H1 (cell line): ENCODE data around the gene CCS. TPM values are rescaled to one million over a fixed set of nuclear protein-coding genes. Genes with fewer than 3 reads are reported as not detected.
A peak's percentile ranks its signal among the peaks of the same experiment; 100 is the strongest.

Source experiments
- CTCF ChIA-PET: fragments of 300-600 bp; sonication (Branson Sonifier 250); formaldehyde crosslinking; loops from one replicate; lab custom pipeline; 2021; ENCODE audit not compliant: partially characterized antibody; lab: Charles Lee
- POLR2A ChIA-PET: fragments of 300-600 bp; sonication (Branson Sonifier 250); formaldehyde crosslinking; loops from one replicate; lab custom pipeline; 2021; ENCODE audit warnings: inconsistent platforms; ENCODE audit not compliant: partially characterized antibody; lab: Charles Lee
- DNase-seq, 2 experiments: peaks; one replicate each; pipeline versions ENCODE4 v3.0.0 to v3.0.0-alpha.2; 2010 to 2022; ENCODE audit warnings: low spot score in 2 of 2, low read depth in 1 of 2, mixed read lengths in 1 of 2
- FAIRE-seq: peaks from 2 replicates; lab custom pipeline; 2011; peaks lifted over from hg19 to GRCh38; lab: Jason Lieb, UNC
- H2AFZ ChIP-seq: 2 replicates; pipeline ENCODE4 v1.8.1; 2012; ENCODE audit warnings: low read length, inconsistent platforms
- H2AK5ac ChIP-seq: 2 replicates; pipeline ENCODE4 v1.6.1; 2013; ENCODE audit warnings: low read depth, low read length
- H2BK120ac ChIP-seq: replicated peaks from 2 replicates; pipeline ENCODE3; 2013; ENCODE audit warnings: low read depth, low read length, inconsistent platforms
- H2BK12ac ChIP-seq: 2 replicates; pipeline ENCODE4 v1.6.1; 2013; ENCODE audit warnings: low read depth, low read length
- H2BK15ac ChIP-seq: 2 replicates; pipeline ENCODE4 v1.6.1; 2013; ENCODE audit warnings: low read length
- H2BK20ac ChIP-seq: 2 replicates; pipeline ENCODE4 v1.6.1; 2013; ENCODE audit warnings: low read length
- H2BK5ac ChIP-seq: 2 replicates; pipeline ENCODE4 v1.6.1; 2013; ENCODE audit warnings: low read depth, low read length
- H3K14ac ChIP-seq: 2 replicates; pipeline ENCODE4 v1.6.1; 2013; ENCODE audit warnings: inconsistent platforms; ENCODE audit not compliant: insufficient read length
- H3K18ac ChIP-seq: 2 replicates; pipeline ENCODE4 v1.6.1; 2013; ENCODE audit warnings: low read length; ENCODE audit errors: extremely low read depth
- H3K23ac ChIP-seq: 2 replicates; pipeline ENCODE4 v1.6.1; 2013; ENCODE audit warnings: inconsistent platforms; ENCODE audit not compliant: insufficient read length
- H3K23me2 ChIP-seq: 2 replicates; pipeline ENCODE4 v1.6.1; 2013; ENCODE audit warnings: low read depth, low read length
- H3K27ac ChIP-seq: 2 replicates; pipeline ENCODE4 v1.6.1; 2011; ENCODE audit warnings: low read depth, low read length, inconsistent platforms
- H3K27me3 ChIP-seq, 4 experiments: replicated peaks in 1 of 4; 1 replicate in 1 of 4; 2 replicates in 3 of 4; pipeline versions ENCODE4 v1.6.1 to v1.8.1; 2011 to 2013; ENCODE audit warnings: low read length in 3 of 4, mild to moderate bottlenecking in 3 of 4, inconsistent platforms in 2 of 4, mixed read lengths in 2 of 4, moderate library complexity in 1 of 4; ENCODE audit not compliant: control insufficient read depth in 3 of 4, insufficient read depth in 3 of 4; ENCODE audit errors: extremely low read depth in 1 of 4
- H3K36me3 ChIP-seq, 4 experiments: 2 replicates each; pipeline versions ENCODE4 v1.6.1 to v1.8.1; 2011 to 2013; ENCODE audit warnings: mild to moderate bottlenecking in 4 of 4, low read length in 3 of 4, moderate library complexity in 2 of 4, control low read depth in 1 of 4, inconsistent platforms in 1 of 4; ENCODE audit not compliant: insufficient read depth in 4 of 4, control insufficient read depth in 2 of 4
- H3K4ac ChIP-seq: replicated peaks from 2 replicates; pipeline ENCODE3; 2013; ENCODE audit warnings: low read length, low read depth, mixed read lengths, inconsistent platforms; ENCODE audit not compliant: insufficient read length
- H3K4me1 ChIP-seq, 4 experiments: replicated peaks in 1 of 4; 1 replicate in 1 of 4; 2 replicates in 3 of 4; pipeline versions ENCODE4 v1.6.1 to v1.8.1; 2011 to 2013; ENCODE audit warnings: low read length in 3 of 4, inconsistent platforms in 2 of 4, mixed read lengths in 1 of 4; ENCODE audit not compliant: insufficient read depth in 4 of 4, control insufficient read depth in 3 of 4
- H3K4me2 ChIP-seq, 2 experiments: 2 replicates each; pipeline versions ENCODE4 v1.6.1 to v1.8.1; 2011 to 2013; ENCODE audit warnings: low read depth in 2 of 2, low read length in 2 of 2, control low read depth in 1 of 2, inconsistent platforms in 1 of 2, mild to moderate bottlenecking in 1 of 2; ENCODE audit not compliant: insufficient read depth in 1 of 2
- H3K4me3 ChIP-seq, 4 experiments: fragments of 200-600, 300-600 bp in 1 of 4; sonication (generic), shearing (Covaris generic), sonication (Bioruptor Twin) in 1 of 4; 2 replicates each; pipeline versions ENCODE4 v1.5.1 to v1.8.1; 2011 to 2016; ENCODE audit warnings: low read length in 4 of 4, low read depth in 3 of 4, control low read depth in 2 of 4, inconsistent platforms in 2 of 4, mild to moderate bottlenecking in 2 of 4, mixed read lengths in 1 of 4, moderate library complexity in 1 of 4; ENCODE audit not compliant: insufficient read depth in 2 of 4; ENCODE audit errors: extremely low read depth in 1 of 4
- H3K56ac ChIP-seq: replicated peaks from 2 replicates; pipeline ENCODE3; 2013; ENCODE audit warnings: low read depth, mild to moderate bottlenecking, mixed read lengths, low read length, inconsistent platforms; ENCODE audit not compliant: insufficient read length
- H3K79me1 ChIP-seq: 2 replicates; pipeline ENCODE4 v1.6.1; 2013; ENCODE audit warnings: low read depth, low read length, control low read depth
- H3K79me2 ChIP-seq, 2 experiments: 2 replicates each; pipeline versions ENCODE4 v1.6.1 to v1.8.1; 2012 to 2013; ENCODE audit warnings: low read length in 2 of 2, mild to moderate bottlenecking in 2 of 2, inconsistent platforms in 1 of 2; ENCODE audit not compliant: insufficient read depth in 2 of 2, control insufficient read depth in 1 of 2
- H3K9ac ChIP-seq, 4 experiments: replicated peaks in 1 of 4; 1 replicate in 1 of 4; 2 replicates in 3 of 4; pipeline versions ENCODE4 v1.6.1 to v1.8.1; 2011 to 2013; ENCODE audit warnings: low read depth in 3 of 4, low read length in 3 of 4, control low read depth in 2 of 4, mild to moderate bottlenecking in 2 of 4, moderate library complexity in 2 of 4, inconsistent platforms in 1 of 4; ENCODE audit errors: extremely low read depth in 1 of 4
- H3K9me3 ChIP-seq, 2 experiments: 2 replicates each; pipeline versions ENCODE4 v1.6.1 to v1.8.1; 2012 to 2013; ENCODE audit warnings: mild to moderate bottlenecking in 2 of 2, moderate library complexity in 2 of 2, control low read depth in 1 of 2, inconsistent platforms in 1 of 2, low read depth in 1 of 2, low read length in 1 of 2, mixed read lengths in 1 of 2; ENCODE audit not compliant: insufficient read depth in 2 of 2
- H4K20me1 ChIP-seq, 2 experiments: replicated peaks in 1 of 2; 2 replicates each; pipeline versions ENCODE3 to v1.8.1; 2011 to 2013; ENCODE audit warnings: inconsistent platforms in 2 of 2, low read length in 2 of 2, mild to moderate bottlenecking in 1 of 2; ENCODE audit not compliant: insufficient read depth in 2 of 2, control insufficient read depth in 1 of 2
- H4K5ac ChIP-seq: 2 replicates; pipeline ENCODE4 v1.6.1; 2013; ENCODE audit warnings: low read length, low read depth, mixed read lengths, inconsistent platforms; ENCODE audit not compliant: insufficient read length
- H4K8ac ChIP-seq: 2 replicates; pipeline ENCODE4 v1.8.0; 2013; ENCODE audit warnings: mild to moderate bottlenecking, moderate library complexity, low read length, inconsistent platforms; ENCODE audit not compliant: insufficient read depth; ENCODE audit errors: extremely low read depth
- H4K91ac ChIP-seq: replicated peaks from 2 replicates; pipeline ENCODE3; 2013; ENCODE audit warnings: low read length, mixed read lengths, inconsistent platforms; ENCODE audit not compliant: insufficient read length
- CEBPB ChIP-seq: IDR thresholded peaks from 2 replicates; pipeline ENCODE4 v1.6.1; 2012; ENCODE audit warnings: low read depth, low read length
- CREB1 ChIP-seq: IDR thresholded peaks from 2 replicates; pipeline ENCODE4 v1.6.1; 2012; ENCODE audit warnings: inconsistent platforms
- CTCF ChIP-seq, 3 experiments: IDR thresholded peaks; 1 replicate in 2 of 3; 2 replicates in 1 of 3; pipeline versions ENCODE4 v1.5.1 to v1.6.1; 2011; ENCODE audit warnings: low read length in 3 of 3, mild to moderate bottlenecking in 3 of 3, inconsistent platforms in 2 of 3, low read depth in 1 of 3, moderate library complexity in 1 of 3; ENCODE audit not compliant: insufficient read depth in 1 of 3; ENCODE audit errors: control extremely low read depth in 1 of 3
- HDAC2 ChIP-seq, 2 experiments: fragments of 300-600 bp in 1 of 2; sonication (generic) in 1 of 2; IDR thresholded peaks; 2 replicates each; pipeline ENCODE4 v1.6.1; 2011 to 2012; ENCODE audit warnings: low read depth in 2 of 2, low read length in 2 of 2, mild to moderate bottlenecking in 2 of 2, moderate library complexity in 2 of 2, borderline replicate concordance in 1 of 2, inconsistent platforms in 1 of 2
- SP2 ChIP-seq: IDR thresholded peaks from 2 replicates; pipeline ENCODE4 v1.6.1; 2012; ENCODE audit warnings: mild to moderate bottlenecking, low read length, inconsistent platforms
- WGBS, 2 experiments: shearing (Covaris generic) in 1 of 2; methylation state at CpG; one replicate each; pipeline versions ENCODE4 v1.1.6 to v1.1.7; 2013 to 2015; ENCODE audit warnings: low lambda C conversion rate in 2 of 2, mixed read lengths in 2 of 2, inconsistent platforms in 1 of 2, low coverage in 1 of 2, missing lambda C conversion rate in 1 of 2; ENCODE audit not compliant: insufficient replicate concordance in 2 of 2, insufficient coverage in 1 of 2, insufficient read length in 1 of 2; ENCODE audit errors: extremely low coverage in 1 of 2, missing lambda C conversion rate in 1 of 2; 5-methylcytosine and 5-hydroxymethylcytosine counted together
- polyA plus RNA-seq, 7 experiments: library from polyadenylated mRNA; depleted of rRNA in 3 of 7; stranded (reverse) in 5 of 7; unstranded in 2 of 7; fragments of >200 nt in 5 of 7; fragments of 200-250 nt in 2 of 7; gene quantifications; 1 replicate in 5 of 7; 2 replicates in 1 of 7; 4 replicates in 1 of 7; pipeline versions ENCODE4 v1.2.1 to v1.2.3, GENCODE V29; 2011 to 2013; ENCODE audit warnings: missing spikeins in 2 of 7, mixed read lengths in 2 of 7
- total RNA-seq: library from RNA; stranded (reverse); fragmentation: NEBNext Ultra II Directional; extraction: Animal tissue kit (Norgen Biotek cat#: 25700); gene quantifications from 2 replicates; pipeline ENCODE4 v1.2.1, GENCODE V29; 2021

The CCS gene
- total and polyA plus RNA-seq, 2 of the 8 experiments (the other 6 are each of a cell fraction or from before 2014, with no cell fraction given) = 37.1 to 37.7 TPM

- Histone ChIP-seq H2BK120ac (peak within 1 kb of the TSS; percentile 25), H3K14ac (no peak within 1 kb of the TSS), H3K23ac (no peak within 1 kb of the TSS), H3K79me2 (peaks cover 40 to 50% of the 10 kb centered on the region in 2 experiments), H3K9ac (peak within 1 kb of the TSS; percentile 86 to 99 (median 94)), H3K79me1 (no peaks in the 10 kb centered on the region; the same call in none of the 2 replicates), H2BK15ac (no peak within 1 kb of the TSS), H3K18ac (peak within 1 kb of the TSS; percentile 100), H2BK12ac (peak within 1 kb of the TSS; percentile 11; the same call in 1 of the 2 replicates), H3K23me2 (peaks cover 11% of the 10 kb centered on the region), H4K5ac (peak within 1 kb of the TSS; percentile 82), H3K4ac (peak within 1 kb of the TSS; percentile 40), H2AFZ (no peak within 1 kb of the TSS), H3K56ac (peak within 1 kb of the TSS; percentile 62), H3K4me2 (peak within 1 kb of the TSS; percentile 86 to 94), H2BK5ac (peak within 1 kb of the TSS; percentile 100), H3K36me3 (peaks cover 2 to 27% (median 9%) of the 10 kb centered on the region in 4 experiments; a peak in 5 of 8 replicates), H3K4me3 (peak within 1 kb of the TSS; percentile 81 to 99 (median 92)), H4K20me1 (peaks cover 30 to 35% of the 10 kb centered on the region in 2 experiments), H4K8ac (peak within 1 kb of the TSS; percentile 98), H3K9me3 (no peaks in the 10 kb centered on the region), H2AK5ac (peak within 1 kb of the TSS; percentile 87; the same call in 1 of the 2 replicates), H3K4me1 (peaks cover 0 to 15% (median 3%) of the 10 kb centered on the region in 4 experiments; a peak in 4 of 7 replicates), H2BK20ac (no peak within 1 kb of the TSS), H3K27me3 (no peaks in the 10 kb centered on the region), H3K27ac (peak within 1 kb of the TSS; percentile 98), H4K91ac (peak within 1 kb of the TSS; percentile 88)
- 1% methylated on average over 84 of the region's 90 CpGs; no CpG with 5 or more reads in 1 of the 2 experiments for WGBS, 2 experiments
- POLR2A ChIA-PET = interaction anchor here (0.6 to 66.2 kb wide), 26 partner anchors 4 to 341 kb away, joined by 3 to 2165 read pairs (median 6); partner anchors contain the start of genes ACTN3, BBS1, CCDC87 and CCS
- FAIRE-seq (peak; percentile 39), DNase-seq (peak; percentile 96 to 99)
- CTCF ChIA-PET = interaction anchor here (1.0 to 1.3 kb wide), 2 partner anchors 37 to 109 kb away, joined by 3 to 6 read pairs; no protein-coding TSS in a partner anchor
- peak; percentile 89 for TF ChIP-seq CREB1
- TF ChIP-seq CEBPB = no peak
- peak in 1 of 2 experiments; percentile 21; a peak in 1 of 4 replicates for TF ChIP-seq HDAC2 (IDR thresholded peaks at IDR 0.05; ENCODE audit: borderline replicate concordance in 1 of 2, low read depth in 2 of 2, low read length in 2 of 2)
- TF ChIP-seq SP2 = peak; percentile 47
- no peak for TF ChIP-seq CTCF (IDR thresholded peaks at IDR 0.05; ENCODE audit: control extremely low read depth in 1 of 3, insufficient read depth in 1 of 3, low read depth in 1 of 3, low read length in 3 of 3)
Measured at GRCh38 chr11:66616379-66617154, 23.6 kb downstream of the CCS start, which contains the start of gene RBM14. Gene RBM14, plus strand, starts transcription at chr11:66616630. Its CDS starts 91 bp downstream, at chr11:66616721.
